Endothelial cell of umbilical vein (primary cell): ENCODE measurements around the gene ZNF526. TPM values are rescaled to one million over a fixed set of nuclear protein-coding genes. Genes with fewer than 3 reads are reported as not detected.

Experiments used
- BruUV-seq: library from RNA; stranded (reverse); fragments of 400-500 nt; replicated peaks from 2 replicates; lab custom pipeline; 2021; lab: Mats Ljungman, UMichigan
- CTCF ChIA-PET: fragments of 300-600, 350-600 bp; sonication (Branson Sonifier 250); formaldehyde crosslinking; loops from one replicate; lab custom pipeline; 2021; ENCODE audit warnings: antibody characterized with exemption, inconsistent platforms; lab: Charles Lee
- POLR2A ChIA-PET: fragments of 300-600, 350-600 bp; sonication (Branson Sonifier 250); formaldehyde crosslinking; loops from one replicate; lab custom pipeline; 2021; ENCODE audit warnings: antibody characterized with exemption, inconsistent platforms; lab: Charles Lee
- DNase-seq: peaks from one replicate; pipeline ENCODE4 v3.0.0-alpha.2; 2011; ENCODE audit warnings: low read depth, low spot score
- FAIRE-seq: peaks from 2 replicates; lab custom pipeline; 2011; peaks lifted over from hg19 to GRCh38; lab: Jason Lieb, UNC
- H2AFZ ChIP-seq: 2 replicates; pipeline ENCODE4 v1.6.0; 2012; ENCODE audit warnings: low read depth, low read length, control low read depth, inconsistent platforms
- H3K27ac ChIP-seq: 2 replicates; pipeline ENCODE4 v1.5.1; 2011; ENCODE audit warnings: low read depth, mild to moderate bottlenecking, control low read depth, low read length, moderate library complexity; ENCODE audit not compliant: insufficient read depth
- H3K27me3 ChIP-seq, 2 experiments: 2 replicates each; pipeline versions ENCODE4 v1.6.0 to v1.6.1; 2011; ENCODE audit warnings: low read length in 2 of 2, mixed read lengths in 1 of 2; ENCODE audit not compliant: control insufficient read depth in 2 of 2, insufficient read depth in 2 of 2
- H3K36me3 ChIP-seq, 2 experiments: 2 replicates in 1 of 2; 3 replicates in 1 of 2; pipeline ENCODE4 v1.5.1; 2011; ENCODE audit warnings: low read length in 2 of 2, mild to moderate bottlenecking in 1 of 2, moderate library complexity in 1 of 2; ENCODE audit not compliant: control insufficient read depth in 2 of 2, insufficient read depth in 2 of 2; ENCODE audit errors: extremely low read depth in 1 of 2
- H3K4me1 ChIP-seq: 3 replicates; pipeline ENCODE4 v1.5.1; 2011; ENCODE audit warnings: mild to moderate bottlenecking, low read length; ENCODE audit not compliant: control insufficient read depth, insufficient read depth; ENCODE audit errors: extremely low read depth
- H3K4me2 ChIP-seq: 2 replicates; pipeline ENCODE4 v1.6.1; 2011; ENCODE audit warnings: low read length, control low read depth, mixed read lengths; ENCODE audit not compliant: insufficient read depth
- H3K4me3 ChIP-seq, 3 experiments: fragments of 200-600 bp in 1 of 3; sonication (generic), shearing (Covaris generic) in 1 of 3; replicated peaks in 1 of 3; 2 replicates each; pipeline ENCODE4 v1.5.1; 2011 to 2016; ENCODE audit warnings: control low read depth in 3 of 3, low read length in 3 of 3, mild to moderate bottlenecking in 2 of 3, inconsistent platforms in 1 of 3, low read depth in 1 of 3, moderate library complexity in 1 of 3; ENCODE audit not compliant: insufficient read depth in 1 of 3
- H3K79me2 ChIP-seq: 2 replicates; pipeline ENCODE4 v1.6.0; 2012; ENCODE audit warnings: low read length, inconsistent platforms; ENCODE audit not compliant: control insufficient read depth, insufficient read depth
- H3K9ac ChIP-seq: replicated peaks from 2 replicates; pipeline ENCODE3; 2011; ENCODE audit warnings: low read length, control low read depth; ENCODE audit not compliant: insufficient read depth; ENCODE audit errors: extremely low read depth
- H3K9me1 ChIP-seq: replicated peaks from 3 replicates; pipeline ENCODE4 v1.6.0; 2011; ENCODE audit warnings: mild to moderate bottlenecking, low read length; ENCODE audit not compliant: control insufficient read depth, insufficient read depth; ENCODE audit errors: extremely low read depth
- H3K9me3 ChIP-seq: replicated peaks from 2 replicates; pipeline ENCODE4 v1.5.1; 2012; ENCODE audit warnings: low read length, inconsistent platforms; ENCODE audit not compliant: control insufficient read depth, insufficient read depth
- H4K20me1 ChIP-seq: replicated peaks from 2 replicates; pipeline ENCODE3; 2011; ENCODE audit warnings: mild to moderate bottlenecking, low read length; ENCODE audit not compliant: control insufficient read depth, insufficient read depth; ENCODE audit errors: extremely low read depth
- CTCF ChIP-seq, 2 donors: IDR thresholded peaks; 1 replicate in 1 of 2; 2 replicates in 1 of 2; pipeline ENCODE4 v1.5.1; 2011; ENCODE audit warnings: low read length in 2 of 2, mild to moderate bottlenecking in 2 of 2, moderate library complexity in 2 of 2, control low read depth in 1 of 2, inconsistent platforms in 1 of 2, low read depth in 1 of 2; ENCODE audit not compliant: insufficient read depth in 1 of 2; ENCODE audit errors: extremely low read depth in 1 of 2
- FOS ChIP-seq: IDR thresholded peaks from 2 replicates; pipeline ENCODE4 v1.6.1; 2011; ENCODE audit warnings: mild to moderate bottlenecking, low read length, moderate library complexity, borderline replicate concordance; ENCODE audit not compliant: insufficient read depth
- GATA2 ChIP-seq: IDR thresholded peaks from 2 replicates; pipeline ENCODE4 v1.7.0; 2011; ENCODE audit warnings: low read depth, mild to moderate bottlenecking, moderate library complexity, mixed read lengths, low read length; ENCODE audit not compliant: insufficient read length, insufficient read depth
- JUN ChIP-seq: IDR thresholded peaks from 2 replicates; pipeline ENCODE4 v1.6.1; 2011; ENCODE audit warnings: borderline replicate concordance, low read depth; ENCODE audit not compliant: insufficient read length, insufficient read depth
- MAX ChIP-seq: IDR thresholded peaks from 2 replicates; pipeline ENCODE4 v1.6.1; 2011; ENCODE audit not compliant: insufficient read depth, insufficient read length
- MYC ChIP-seq: IDR thresholded peaks from one replicate; pipeline ENCODE4 v1.6.1; 2011; ENCODE audit warnings: mild to moderate bottlenecking, low read depth, low read length
- POLR2A ChIP-seq: IDR thresholded peaks from 2 replicates; pipeline ENCODE4 v1.6.1; 2012; ENCODE audit warnings: low read depth, mild to moderate bottlenecking, control low read depth, low read length
- POLR2AphosphoS5 ChIP-seq: IDR thresholded peaks from 2 replicates; pipeline ENCODE4 v1.6.1; 2012; ENCODE audit warnings: low read depth, mild to moderate bottlenecking, control low read depth, low read length, moderate library complexity; ENCODE audit not compliant: insufficient read depth
- dilution Hi-C: fragments of 300-500 bp; cut with MboI; formaldehyde crosslinking; loops from one replicate; pipeline ENCODE4 v1.15.0; 2019; ENCODE audit warnings: low sequenced_read_pairs; ENCODE audit not compliant: extremely low pct_ligation_motif_present
- intact Hi-C: fragments of 100-400 bp; cut with micrococcal nuclease; formaldehyde crosslinking; loops from one replicate; pipeline ENCODE4 v1.10.0; 2022
- polyA plus RNA-seq, 4 experiments: library from polyadenylated mRNA; depleted of rRNA in 3 of 4; stranded (reverse) in 3 of 4; unstranded in 1 of 4; fragments of >200 nt; gene quantifications; 2 replicates each; pipeline versions ENCODE4 v1.2.1 to v1.2.3, GENCODE V29; 2011 to 2012; ENCODE audit warnings: missing spikeins in 1 of 4
- total RNA-seq: library from RNA; stranded (reverse); gene quantifications from 2 replicates; pipeline ENCODE4 v1.2.3, GENCODE V29; 2021

Gene ZNF526
- total and polyA plus RNA-seq, 2 donors (not counting 3 experiments of a cell fraction or from before 2014, with no cell fraction given), result 6.5 to 13.3 TPM

DNA sequence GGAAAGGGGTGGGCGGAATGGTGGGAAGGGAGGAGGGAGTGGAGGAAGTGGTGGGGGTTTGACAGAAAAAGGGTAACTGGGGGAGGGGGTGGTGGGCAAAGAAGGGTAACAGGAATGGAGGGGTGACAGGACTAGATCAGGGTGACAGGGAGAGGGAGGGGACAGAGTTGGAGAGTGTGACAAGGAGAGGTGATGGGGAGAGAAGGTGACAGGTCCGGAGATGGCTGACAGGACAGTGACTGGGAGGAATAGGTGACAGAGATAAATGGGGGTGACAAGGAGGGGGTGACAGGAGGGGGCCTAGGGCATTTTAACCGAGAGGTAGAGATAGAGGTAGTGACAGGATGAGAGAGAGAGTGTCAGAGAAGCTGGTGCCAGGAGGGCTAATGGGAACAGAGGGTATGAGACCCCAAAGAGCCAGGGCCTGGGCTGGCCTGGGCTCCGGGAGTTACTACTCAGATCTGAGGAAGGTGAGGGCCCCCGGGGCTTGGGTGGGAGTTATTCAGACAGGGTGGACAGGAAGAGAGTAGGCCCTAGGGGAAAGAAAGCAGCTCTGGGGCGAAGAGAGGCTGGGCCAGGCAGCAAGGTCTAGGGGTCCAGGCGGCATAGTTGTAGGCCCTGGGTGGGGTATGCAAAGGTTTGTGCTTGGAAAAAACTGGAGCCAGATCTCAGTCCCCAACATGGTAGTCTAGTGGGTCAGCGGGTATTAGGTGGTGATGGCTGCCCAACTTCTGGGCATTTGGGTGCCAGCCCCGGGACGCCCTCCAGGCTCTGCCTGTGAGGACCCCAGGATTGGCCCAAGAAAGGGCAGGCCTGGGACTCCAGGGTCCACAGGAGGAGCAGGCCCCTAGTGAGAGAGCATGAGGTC is 49.6 kb downstream of the ZNF526 start:
- H3K4me2 ChIP-seq, result peak overlapping the region; percentile 62
- FAIRE-seq (no peak), DNase-seq (no peak)
- no peak overlapping the region for H2AFZ ChIP-seq
- no peaks in the 10 kb centered on the region for H3K9me3 ChIP-seq
- intact Hi-C loops, result no loop called here
- no peaks in the 10 kb centered on the region for H3K27me3 ChIP-seq
- H3K9ac ChIP-seq, result peak overlapping the region; percentile 87
- ChIA-PET POLR2A (interaction anchor here (1.0 to 1.5 kb wide), 4 partner anchors 10 to 27 kb away, joined by 3 to 7 read pairs (median 6); partner anchors contain the start of gene GSK3A), CTCF (interaction anchor here (1.0 to 3.6 kb wide), 6 partner anchors 10 to 27 kb away, joined by 4 to 24 read pairs (median 6); no protein-coding TSS in a partner anchor)
- peaks cover 22% of the 10 kb centered on the region for H3K4me1 ChIP-seq
- H3K27ac ChIP-seq, result peak overlapping the region; percentile 91
- no peak for TF ChIP-seq JUN
- TF ChIP-seq POLR2A, result peak; percentile 54
- TF ChIP-seq MAX, result no peak
- peak overlapping the region; percentile 11 to 65 (median 57) for H3K4me3 ChIP-seq
- peaks cover 33% of the 10 kb centered on the region for H3K79me2 ChIP-seq
- H4K20me1 ChIP-seq, result no peaks in the 10 kb centered on the region
- no peaks in the 10 kb centered on the region for H3K9me1 ChIP-seq
- BruUV-seq, result TSS peak; percentile 96
- peaks cover 9 to 28% of the 10 kb centered on the region in 2 experiments for H3K36me3 ChIP-seq
- dilution Hi-C loops, result no loop called here

- peak overlapping the region; percentile 0 for H2AFZ ChIP-seq
- intact Hi-C loops, result no loop called here
- H3K27me3 ChIP-seq, result no peaks in the 10 kb centered on the region
Observed at GRCh38 chr19:42270346-42271044, 50.4 kb downstream of the ZNF526 start.

More at GRCh38 chr19:42270346-42271044, 50.4 kb downstream of the ZNF526 start:
- peak overlapping the region; percentile 62 for H3K4me2 ChIP-seq
- H3K9me3 ChIP-seq, result no peaks in the 10 kb centered on the region
- H3K79me2 ChIP-seq, result peaks cover 39% of the 10 kb centered on the region
- TF ChIP-seq FOS (peak; percentile 29), POLR2A (peak; percentile 72), MYC (no peak), POLR2AphosphoS5 (peak; percentile 31), CTCF (IDR thresholded peaks at IDR 0.05; ENCODE audit: extremely low read depth in 1 of 2, insufficient read depth in 1 of 2, low read depth in 1 of 2, low read length in 2 of 2) (no peak), GATA2 (no peak)
- H3K36me3 ChIP-seq, result peaks cover 12 to 28% of the 10 kb centered on the region in 2 experiments
- no peaks in the 10 kb centered on the region for H3K9me1 ChIP-seq
- H3K27ac ChIP-seq, result peak overlapping the region; percentile 91
- FAIRE-seq, result peak; percentile 91
- peak overlapping the region; percentile 11 to 65 (median 57) for H3K4me3 ChIP-seq
- POLR2A ChIA-PET, result interaction anchor here (0.6 to 1.2 kb wide), 5 partner anchors 8 to 28 kb away, joined by 3 to 7 read pairs (median 5); partner anchors contain the start of gene GSK3A
- no peaks in the 10 kb centered on the region for H4K20me1 ChIP-seq
- H3K4me1 ChIP-seq, result peaks cover 25% of the 10 kb centered on the region
- dilution Hi-C loops, result no loop called here
- CTCF ChIA-PET, result interaction anchor here (1.0 to 3.6 kb wide), 6 partner anchors 9 to 27 kb away, joined by 3 to 24 read pairs (median 6); no protein-coding TSS in a partner anchor
- no TSS peak for BruUV-seq
- peak; percentile 72 for DNase-seq
- peak overlapping the region; percentile 87 for H3K9ac ChIP-seq
